Measurements from ENCODE around the gene RFTN2. TPM values are rescaled to one million over a fixed set of nuclear protein-coding genes. Genes with fewer than 3 reads are reported as not detected.

The RFTN2 gene
- total RNA-seq, 2 experiments from 2014 or later: not detected

GRCh38 chr2:197577446-197577845 lies 97.9 kb downstream of the RFTN2 start:
- Mint-ChIP-seq H3K27ac (no peak overlapping the region), H3K27me3 (no peaks in the 10 kb centered on the region), H3K4me1 (ENCODE audit: low read depth) (no peaks in the 10 kb centered on the region), H3K4me3 (no peak overlapping the region), H3K36me3 (ENCODE audit: low read depth) (peaks cover 20% of the 10 kb centered on the region), H3K9me3 (peaks cover 19% of the 10 kb centered on the region)
- no peak for TF ChIP-seq CTCF (IDR thresholded peaks at IDR 0.05)
- POLR2A ChIA-PET: no interaction called here
- DNase-seq (no peak), ATAC-seq (no peak)
- intact Hi-C loops (cut with micrococcal nuclease): no loop called here
- CTCF ChIA-PET: no interaction called here

GRCh38 chr2:197576631-197577030 lies 98.8 kb downstream of the RFTN2 start:
- H3K36me3 Mint-ChIP-seq (ENCODE audit: low read depth): peaks cover 26% of the 10 kb centered on the region
- H3K27ac Mint-ChIP-seq: no peak overlapping the region
- no peaks in the 10 kb centered on the region for H3K4me1 Mint-ChIP-seq (ENCODE audit: low read depth)
- intact Hi-C loops (cut with micrococcal nuclease): no loop called here
- peaks cover 19% of the 10 kb centered on the region for H3K9me3 Mint-ChIP-seq
- TF ChIP-seq CTCF (IDR thresholded peaks at IDR 0.05): no peak
- POLR2A ChIA-PET: no interaction called here
- no peak for ATAC-seq
- no peak for DNase-seq
- H3K4me3 Mint-ChIP-seq: no peak overlapping the region
- CTCF ChIA-PET: interaction anchor here (0.8 to 1.3 kb wide), 2 partner anchors 11 to 23 kb away, joined by 3 read pairs; no protein-coding TSS in a partner anchor
- H3K27me3 Mint-ChIP-seq: no peaks in the 10 kb centered on the region

- ChIA-PET POLR2A (no interaction called here), CTCF (interaction anchor here (0.8 to 1.3 kb wide), 2 partner anchors 11 to 22 kb away, joined by 3 read pairs; no protein-coding TSS in a partner anchor)
- TF ChIP-seq CTCF (IDR thresholded peaks at IDR 0.05): no peak
- DNase-seq (no peak), ATAC-seq (no peak)
- Mint-ChIP-seq H3K27me3 (no peaks in the 10 kb centered on the region), H3K4me3 (no peak overlapping the region), H3K27ac (no peak overlapping the region), H3K36me3 (ENCODE audit: low read depth) (peaks cover 26% of the 10 kb centered on the region), H3K9me3 (peaks cover 19% of the 10 kb centered on the region), H3K4me1 (ENCODE audit: low read depth) (no peaks in the 10 kb centered on the region)
- intact Hi-C loops (cut with micrococcal nuclease): no loop called here
Observed at GRCh38 chr2:197575987-197576386, 99.4 kb downstream of the RFTN2 start.

DNA sequence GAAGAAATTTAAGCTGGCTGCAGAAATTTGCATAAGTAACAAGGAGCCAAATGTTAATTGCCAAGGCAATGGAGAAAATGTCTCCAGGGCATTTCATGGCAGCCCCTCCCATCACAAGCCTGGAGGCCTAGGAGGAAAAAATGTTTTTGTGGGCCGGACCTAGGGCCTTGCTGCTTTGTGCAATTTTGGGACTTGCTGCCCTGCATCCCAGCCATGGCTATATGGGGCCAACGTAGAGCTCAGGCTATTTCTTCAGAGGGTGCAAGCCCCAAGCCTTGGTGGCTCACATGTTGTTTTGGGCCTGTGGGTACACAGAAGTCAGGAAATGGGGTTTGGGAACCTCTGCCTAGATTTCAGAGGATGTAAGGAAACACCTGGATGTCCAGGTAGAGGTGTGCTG lies 101.8 kb downstream of the RFTN2 start:
- intact Hi-C loops (cut with micrococcal nuclease): no loop called here

More for the DNA sequence above, 101.8 kb downstream of the RFTN2 start:
- POLR2A ChIA-PET: no interaction called here
- no peak for TF ChIP-seq CTCF (IDR thresholded peaks at IDR 0.05)
- DNase-seq (no peak), ATAC-seq (no peak)
- Mint-ChIP-seq H3K27me3 (no peaks in the 10 kb centered on the region), H3K27ac (no peak overlapping the region), H3K36me3 (ENCODE audit: low read depth) (peaks cover 28% of the 10 kb centered on the region), H3K4me3 (no peak overlapping the region), H3K4me1 (ENCODE audit: low read depth) (no peaks in the 10 kb centered on the region), H3K9me3 (peaks cover 19% of the 10 kb centered on the region)
- CTCF ChIA-PET: interaction anchor here (1.0 kb wide), 1 partner anchor 20 kb away, joined by 3 read pairs; no protein-coding TSS in a partner anchor

All from activated CD8-positive, alpha-beta T cell treated with anti-CD3 and anti-CD28 coated beads for 36 hours (primary cell).